K562 (cell line): ENCODE results near the gene MCC. TPM values are rescaled to one million over a fixed set of nuclear protein-coding genes. Genes with fewer than 3 reads are reported as not detected.

ENCODE experiments used
- ATAC-seq: fragments of 200-7000 bp; cut with Tn5 transposase; 3 replicates; pipeline ENCODE4 v1.9.1; 2020; ENCODE audit warnings: moderate library complexity
- BruUV-seq: library from RNA; stranded (reverse); fragments of 400-500 nt; replicated peaks from 2 replicates; lab custom pipeline; 2021; lab: Mats Ljungman, UMichigan
- CTCF ChIA-PET: fragments of 300-600 bp; formaldehyde crosslinking; extraction: SDS; loops from one replicate; lab custom pipeline; 2021; ENCODE audit warnings: low intra/inter-chr PET ratio; lab: Yijun Ruan, JAX
- POLR2A ChIA-PET: fragments of 300-600, 350-650 bp; sonication (Branson Sonifier 250); formaldehyde crosslinking; extraction: SDS; loops from one replicate; lab custom pipeline; 2021; ENCODE audit warnings: antibody characterized with exemption, inconsistent platforms; lab: Yijun Ruan, JAX
- DNase-seq, 4 experiments: peaks; one replicate each; pipeline versions ENCODE4 v3.0.0 to v3.0.0-alpha.2; 2011 to 2018; ENCODE audit warnings: low spot score in 3 of 4, mixed read lengths in 3 of 4; ENCODE audit errors: extremely low read depth in 1 of 4
- FAIRE-seq: peaks from 2 replicates; lab custom pipeline; 2011; peaks lifted over from hg19 to GRCh38; lab: Jason Lieb, UNC
- H2AFZ ChIP-seq: 2 replicates; pipeline ENCODE4 v1.6.0; 2011; ENCODE audit warnings: low read depth, low read length, control low read depth, inconsistent platforms
- H3K27ac ChIP-seq: fragments of 200-600 bp; 3 replicates; pipeline ENCODE4 v1.8.0; 2011; ENCODE audit warnings: low read depth, mild to moderate bottlenecking, control low read depth, inconsistent platforms, low read length, moderate library complexity, mixed read lengths; ENCODE audit errors: extremely low read depth
- H3K27me3 ChIP-seq, 2 experiments: fragments of 300-600 bp in 1 of 2; 2 replicates in 1 of 2; 3 replicates in 1 of 2; pipeline versions ENCODE4 v1.6.0 to v1.8.0; 2011; ENCODE audit warnings: inconsistent platforms in 2 of 2, low read length in 2 of 2, mild to moderate bottlenecking in 1 of 2, mixed read lengths in 1 of 2, moderate library complexity in 1 of 2; ENCODE audit not compliant: control insufficient read depth in 2 of 2, insufficient read depth in 2 of 2
- H3K36me3 ChIP-seq: fragments of 300-600 bp; 3 replicates; pipeline ENCODE4 v1.8.0; 2011; ENCODE audit warnings: mild to moderate bottlenecking, low read length, inconsistent platforms; ENCODE audit not compliant: control insufficient read depth, insufficient read depth
- H3K4me1 ChIP-seq, 2 experiments: fragments of 200-600 bp in 1 of 2; replicated peaks in 1 of 2; 2 replicates in 1 of 2; 3 replicates in 1 of 2; pipeline versions ENCODE4 v1.5.1 to v1.8.0; 2011; ENCODE audit warnings: inconsistent platforms in 2 of 2, low read length in 2 of 2, mild to moderate bottlenecking in 1 of 2, mixed read lengths in 1 of 2, moderate library complexity in 1 of 2; ENCODE audit not compliant: control insufficient read depth in 2 of 2, insufficient read depth in 2 of 2
- H3K4me2 ChIP-seq: 2 replicates; pipeline ENCODE4 v1.6.1; 2011; ENCODE audit warnings: low read length, control low read depth, inconsistent platforms, mixed read lengths; ENCODE audit not compliant: insufficient read depth
- H3K4me3 ChIP-seq: fragments of 200-600 bp; sonication (generic), shearing (Covaris generic); 2 replicates; pipeline ENCODE4 v1.5.1; 2016; ENCODE audit warnings: control low read depth, inconsistent platforms
- H3K79me2 ChIP-seq: fragments of 200-600 bp; 3 replicates; pipeline ENCODE4 v1.8.0; 2011; ENCODE audit warnings: low read length, inconsistent platforms; ENCODE audit not compliant: control insufficient read depth, insufficient read depth
- H3K9ac ChIP-seq, 2 experiments: 2 replicates each; pipeline versions ENCODE4 v1.6.0 to v1.6.1; 2011; ENCODE audit warnings: low read depth in 2 of 2, low read length in 2 of 2, control low read depth in 1 of 2, inconsistent platforms in 1 of 2, mild to moderate bottlenecking in 1 of 2, mixed read lengths in 1 of 2; ENCODE audit not compliant: insufficient read depth in 1 of 2
- H3K9me1 ChIP-seq: one replicate; pipeline ENCODE4 v1.6.0; 2011; ENCODE audit warnings: inconsistent platforms, mild to moderate bottlenecking, low read length, moderate library complexity; ENCODE audit not compliant: control insufficient read depth, insufficient read depth
- H3K9me3 ChIP-seq: replicated peaks from 2 replicates; pipeline ENCODE4 v1.5.1; 2011; ENCODE audit warnings: low read depth, low read length, inconsistent platforms; ENCODE audit not compliant: control insufficient read depth, insufficient read depth
- H4K20me1 ChIP-seq: replicated peaks from 2 replicates; pipeline ENCODE4 v1.6.1; 2011; ENCODE audit warnings: low read length, inconsistent platforms, mixed read lengths; ENCODE audit not compliant: control insufficient read depth, insufficient read depth
- CBFA2T3 ChIP-seq: fragments of 450-650 bp; IDR thresholded peaks from 2 replicates; pipeline ENCODE4 v1.6.1; 2017
- CBX2 ChIP-seq: fragments of 200-600 bp; sonication (generic); IDR thresholded peaks from one replicate; pipeline ENCODE4 v1.6.1; 2012; ENCODE audit warnings: mild to moderate bottlenecking, low read length, inconsistent platforms; ENCODE audit not compliant: insufficient read depth, poor library complexity, severe bottlenecking
- CC2D1A ChIP-seq: fragments of 450-650 bp; IDR thresholded peaks from 2 replicates; pipeline ENCODE4 v1.6.1; 2017; ENCODE audit warnings: mild to moderate bottlenecking
- ELK1 ChIP-seq: sonication (generic); formaldehyde crosslinking; IDR thresholded peaks from 2 replicates; pipeline ENCODE4 v1.8.1; 2022; ENCODE audit warnings: missing genetic modification reagents
- FOXJ3 ChIP-seq: sonication (generic); formaldehyde crosslinking; IDR thresholded peaks from 2 replicates; pipeline ENCODE4 v1.4.0; 2020; ENCODE audit warnings: mild to moderate bottlenecking, missing genetic modification reagents
- HNRNPLL ChIP-seq: fragments of 200-400 bp; formaldehyde crosslinking; IDR thresholded peaks from 2 replicates; pipeline ENCODE4 v1.6.1; 2017; ENCODE audit warnings: low read length, low read depth, mild to moderate bottlenecking; ENCODE audit not compliant: poor library complexity, severe bottlenecking
- HSF4 ChIP-seq: fragments of 250-450 bp; sonication (Bioruptor Pico); IDR thresholded peaks from 2 replicates; pipeline ENCODE4 v2.1.2; 2022; ENCODE audit warnings: mild to moderate bottlenecking, moderate library complexity, borderline replicate concordance
- LCOR ChIP-seq: sonication (generic); formaldehyde crosslinking; IDR thresholded peaks from 2 replicates; pipeline ENCODE4 v1.8.0; 2022; ENCODE audit warnings: mild to moderate bottlenecking, missing genetic modification reagents
- NCOA1 ChIP-seq: fragments of 450-650 bp; IDR thresholded peaks from 2 replicates; pipeline ENCODE4 v1.6.1; 2016; ENCODE audit warnings: low read depth
- RBM14 ChIP-seq: fragments of 200-400 bp; formaldehyde crosslinking; IDR thresholded peaks from 2 replicates; pipeline ENCODE4 v1.6.1; 2018; ENCODE audit warnings: low read depth, mild to moderate bottlenecking, low read length, moderate library complexity, borderline replicate concordance; ENCODE audit not compliant: insufficient read depth
- SRF ChIP-seq, 2 experiments: fragments of 250-450, 450-650 bp in 1 of 2; sonication (Bioruptor Pico) in 1 of 2; sonication (generic) in 1 of 2; formaldehyde crosslinking; IDR thresholded peaks; 2 replicates each; pipeline versions ENCODE4 v1.5.0 to v1.5.1; 2020 to 2022; ENCODE audit warnings: mild to moderate bottlenecking in 1 of 2, missing genetic modification reagents in 1 of 2
- ZNF140 ChIP-seq: fragments of 250-450 bp; sonication (Bioruptor Pico); IDR thresholded peaks from 2 replicates; pipeline ENCODE4 v1.8.0; 2021; ENCODE audit warnings: moderate library complexity, mild to moderate bottlenecking, inconsistent platforms
- ZNF165 ChIP-seq: fragments of 250-450 bp; sonication (Bioruptor Pico); IDR thresholded peaks from 2 replicates; pipeline ENCODE4 v1.4.0; 2020; ENCODE audit warnings: borderline replicate concordance
- WGBS: fragments of 100-300 bp; shearing (Covaris generic); methylation state at CpG from one replicate; pipeline ENCODE4 v1.1.6; 2016; ENCODE audit warnings: low coverage, mixed read lengths; ENCODE audit not compliant: insufficient coverage; ENCODE audit errors: missing lambda C conversion rate; 5-methylcytosine and 5-hydroxymethylcytosine counted together
- in situ Hi-C: fragments of 300-500 bp; cut with MboI; formaldehyde crosslinking; loops from 4 replicates; pipeline ENCODE4 v1.15.0; 2018; ENCODE audit warnings: inconsistent platforms, mixed read lengths
- intact Hi-C: fragments of 100-400 bp; cut with micrococcal nuclease; formaldehyde crosslinking; loops from 2 replicates; pipeline ENCODE4 v1.14.2; 2022
- polyA plus RNA-seq, 8 experiments: library from polyadenylated mRNA; depleted of rRNA in 4 of 8; stranded (reverse) in 5 of 8; unstranded in 3 of 8; fragments of >200 nt; fragmentation: Nextera tagmentation in 2 of 8; fragmentation: Illumina TruSeq in 1 of 8; extraction: Ambion mirVana in 2 of 8; extraction: Trizol in 1 of 8; gene quantifications; 2 replicates each; pipeline versions ENCODE4 v1.2.1 to v1.2.3, GENCODE V29; 2011 to 2014; ENCODE audit warnings: inconsistent platforms in 1 of 8, missing spikeins in 1 of 8
- total RNA-seq, 7 experiments: library from RNA; depleted of rRNA in 6 of 7; stranded (reverse); fragments of >200 nt in 6 of 7; fragmentation: Illumina TruSeq in 2 of 7; extraction: Trizol in 2 of 7; gene quantifications; 2 replicates each; pipeline versions ENCODE4 v1.2.1 to v1.2.3, GENCODE V29; 2011 to 2021; ENCODE audit warnings: low replicate concordance in 1 of 7

Gene MCC
- total and polyA plus RNA-seq, 9 of the 15 experiments (the other 6 are each of a cell fraction or from before 2014, with no cell fraction given), result 0.04 to 0.24 (median 0.06) TPM; not detected in 1

DNA sequence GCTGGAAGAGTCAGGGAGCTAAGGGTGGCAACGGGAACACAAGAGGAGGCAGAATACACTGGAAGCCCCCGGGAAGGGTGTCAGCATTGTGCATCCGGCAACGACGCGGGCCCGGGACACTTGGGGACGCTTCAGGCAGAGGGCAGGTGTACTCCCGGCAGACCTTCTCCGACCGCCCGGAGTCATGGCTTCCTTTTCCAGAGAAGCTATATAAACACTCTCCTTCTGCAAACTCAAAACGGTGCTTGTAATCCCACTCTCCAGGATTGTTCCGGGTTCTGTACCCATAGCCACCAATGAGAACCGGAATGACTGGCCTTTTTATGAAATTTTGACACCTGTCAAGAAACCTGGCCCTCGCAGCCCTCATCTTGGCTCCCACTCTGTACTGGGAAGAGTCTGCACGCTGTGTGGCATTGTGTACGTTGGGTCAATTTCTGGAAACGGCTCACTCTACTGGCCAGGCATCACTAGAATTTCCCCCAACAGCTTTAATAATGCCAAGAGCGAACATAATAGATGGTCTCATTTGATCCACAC lies 462 bp upstream of the MCC start:
- H3K4me1 ChIP-seq, result peaks cover 0 to 12% of the 10 kb centered on the region in 2 experiments; a peak in 2 of 5 replicates
- H3K9ac ChIP-seq, result no peak overlapping the region
- ATAC-seq (no peak), DNase-seq (no peak), FAIRE-seq (no peak)
- ChIA-PET POLR2A (no interaction called here), CTCF (no interaction called here)
- no peak overlapping the region for H3K4me3 ChIP-seq
- no peak overlapping the region for H3K27ac ChIP-seq
- H4K20me1 ChIP-seq, result no peaks in the 10 kb centered on the region
- peaks cover 5 to 24% of the 10 kb centered on the region in 2 experiments; a peak in 3 of 5 replicates for H3K27me3 ChIP-seq
- H3K79me2 ChIP-seq, result no peaks in the 10 kb centered on the region
- no peak overlapping the region for H2AFZ ChIP-seq
- H3K9me3 ChIP-seq, result peaks cover 3% of the 10 kb centered on the region
- TF ChIP-seq CBX2 (no peak), LCOR (CRISPR knock-in tag) (no peak), FOXJ3 (no peak), SRF (CRISPR knock-in tag; IDR thresholded peaks at IDR 0.05) (no peak), CC2D1A (no peak)
- 24% methylated on average over 15 of the region's 20 CpGs for WGBS
- BruUV-seq, result no TSS peak
- no peak overlapping the region for H3K4me2 ChIP-seq
- H3K36me3 ChIP-seq, result no peaks in the 10 kb centered on the region
- in situ Hi-C loops, result no loop called here
- intact Hi-C loops, result no loop called here
- no peaks in the 10 kb centered on the region for H3K9me1 ChIP-seq

DNA sequence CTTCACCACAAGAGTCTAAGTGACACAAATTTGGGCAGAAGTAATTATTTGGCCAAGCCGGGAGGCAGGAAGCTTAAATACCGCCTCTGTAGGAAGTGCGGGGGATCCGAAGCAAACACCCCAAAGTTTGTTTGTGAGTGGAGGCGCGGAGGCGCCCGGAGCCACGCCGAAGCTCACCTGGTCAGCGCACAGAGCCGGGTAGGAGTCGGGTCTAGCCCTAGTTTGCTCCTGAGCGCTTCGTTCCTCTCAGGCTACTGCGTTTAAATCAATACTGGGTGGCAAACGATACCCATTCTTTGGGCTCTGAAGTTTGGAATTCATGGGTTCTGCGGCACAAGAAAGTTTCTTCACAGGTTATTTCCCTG lies 855 bp downstream of the MCC start:
- CTCF ChIA-PET, result no interaction called here
- Histone ChIP-seq H3K4me2 (no peak overlapping the region), H3K79me2 (no peaks in the 10 kb centered on the region), H3K4me1 (peaks cover 0 to 12% of the 10 kb centered on the region in 2 experiments; a peak in 2 of 5 replicates), H3K9me3 (peaks cover 3% of the 10 kb centered on the region), H3K9ac (no peak overlapping the region), H3K9me1 (no peaks in the 10 kb centered on the region), H2AFZ (no peak overlapping the region), H4K20me1 (no peaks in the 10 kb centered on the region), H3K27me3 (peaks cover 5 to 24% of the 10 kb centered on the region in 2 experiments; a peak in 3 of 5 replicates), H3K4me3 (no peak overlapping the region), H3K27ac (no peak overlapping the region), H3K36me3 (no peaks in the 10 kb centered on the region)
- FAIRE-seq, result no peak
- DNase-seq, result no peak
- TF ChIP-seq NCOA1 (no peak), CBFA2T3 (no peak), ZNF165 (CRISPR knock-in tag) (no peak), ELK1 (CRISPR knock-in tag) (no peak), HNRNPLL (no peak), RBM14 (no peak), ZNF140 (CRISPR knock-in tag) (no peak), HSF4 (CRISPR knock-in tag) (no peak)
- no TSS peak for BruUV-seq
- no peak for ATAC-seq
- in situ Hi-C loops, result no loop called here
- intact Hi-C loops, result no loop called here
- POLR2A ChIA-PET, result no interaction called here
- 32% methylated on average over 15 of the region's 18 CpGs for WGBS
